Endothelial cell of umbilical vein (primary cell): Measurements from ENCODE around the gene GPD1L. TPM values are rescaled to one million over a fixed set of nuclear protein-coding genes. Genes with fewer than 3 reads are reported as not detected.

ENCODE experiments used
- BruUV-seq: library from RNA; stranded (reverse); fragments of 400-500 nt; replicated peaks from 2 replicates; lab custom pipeline; 2021; lab: Mats Ljungman, UMichigan
- CTCF ChIA-PET: fragments of 300-600, 350-600 bp; sonication (Branson Sonifier 250); formaldehyde crosslinking; loops from one replicate; lab custom pipeline; 2021; ENCODE audit warnings: antibody characterized with exemption, inconsistent platforms; lab: Charles Lee
- POLR2A ChIA-PET: fragments of 300-600, 350-600 bp; sonication (Branson Sonifier 250); formaldehyde crosslinking; loops from one replicate; lab custom pipeline; 2021; ENCODE audit warnings: antibody characterized with exemption, inconsistent platforms; lab: Charles Lee
- DNase-seq: peaks from one replicate; pipeline ENCODE4 v3.0.0-alpha.2; 2011; ENCODE audit warnings: low read depth, low spot score
- FAIRE-seq: peaks from 2 replicates; lab custom pipeline; 2011; peaks lifted over from hg19 to GRCh38; lab: Jason Lieb, UNC
- H2AFZ ChIP-seq: 2 replicates; pipeline ENCODE4 v1.6.0; 2012; ENCODE audit warnings: low read depth, low read length, control low read depth, inconsistent platforms
- H3K27ac ChIP-seq: 2 replicates; pipeline ENCODE4 v1.5.1; 2011; ENCODE audit warnings: low read depth, mild to moderate bottlenecking, control low read depth, low read length, moderate library complexity; ENCODE audit not compliant: insufficient read depth
- H3K27me3 ChIP-seq, 2 experiments: 2 replicates each; pipeline versions ENCODE4 v1.6.0 to v1.6.1; 2011; ENCODE audit warnings: low read length in 2 of 2, mixed read lengths in 1 of 2; ENCODE audit not compliant: control insufficient read depth in 2 of 2, insufficient read depth in 2 of 2
- H3K36me3 ChIP-seq, 2 experiments: 2 replicates in 1 of 2; 3 replicates in 1 of 2; pipeline ENCODE4 v1.5.1; 2011; ENCODE audit warnings: low read length in 2 of 2, mild to moderate bottlenecking in 1 of 2, moderate library complexity in 1 of 2; ENCODE audit not compliant: control insufficient read depth in 2 of 2, insufficient read depth in 2 of 2; ENCODE audit errors: extremely low read depth in 1 of 2
- H3K4me1 ChIP-seq: 3 replicates; pipeline ENCODE4 v1.5.1; 2011; ENCODE audit warnings: mild to moderate bottlenecking, low read length; ENCODE audit not compliant: control insufficient read depth, insufficient read depth; ENCODE audit errors: extremely low read depth
- H3K4me2 ChIP-seq: 2 replicates; pipeline ENCODE4 v1.6.1; 2011; ENCODE audit warnings: low read length, control low read depth, mixed read lengths; ENCODE audit not compliant: insufficient read depth
- H3K4me3 ChIP-seq, 3 experiments: fragments of 200-600 bp in 1 of 3; sonication (generic), shearing (Covaris generic) in 1 of 3; replicated peaks in 1 of 3; 2 replicates each; pipeline ENCODE4 v1.5.1; 2011 to 2016; ENCODE audit warnings: control low read depth in 3 of 3, low read length in 3 of 3, mild to moderate bottlenecking in 2 of 3, inconsistent platforms in 1 of 3, low read depth in 1 of 3, moderate library complexity in 1 of 3; ENCODE audit not compliant: insufficient read depth in 1 of 3
- H3K79me2 ChIP-seq: 2 replicates; pipeline ENCODE4 v1.6.0; 2012; ENCODE audit warnings: low read length, inconsistent platforms; ENCODE audit not compliant: control insufficient read depth, insufficient read depth
- H3K9ac ChIP-seq: replicated peaks from 2 replicates; pipeline ENCODE3; 2011; ENCODE audit warnings: low read length, control low read depth; ENCODE audit not compliant: insufficient read depth; ENCODE audit errors: extremely low read depth
- H3K9me1 ChIP-seq: replicated peaks from 3 replicates; pipeline ENCODE4 v1.6.0; 2011; ENCODE audit warnings: mild to moderate bottlenecking, low read length; ENCODE audit not compliant: control insufficient read depth, insufficient read depth; ENCODE audit errors: extremely low read depth
- H3K9me3 ChIP-seq: replicated peaks from 2 replicates; pipeline ENCODE4 v1.5.1; 2012; ENCODE audit warnings: low read length, inconsistent platforms; ENCODE audit not compliant: control insufficient read depth, insufficient read depth
- H4K20me1 ChIP-seq: replicated peaks from 2 replicates; pipeline ENCODE3; 2011; ENCODE audit warnings: mild to moderate bottlenecking, low read length; ENCODE audit not compliant: control insufficient read depth, insufficient read depth; ENCODE audit errors: extremely low read depth
- CTCF ChIP-seq, 2 donors: IDR thresholded peaks; 1 replicate in 1 of 2; 2 replicates in 1 of 2; pipeline ENCODE4 v1.5.1; 2011; ENCODE audit warnings: low read length in 2 of 2, mild to moderate bottlenecking in 2 of 2, moderate library complexity in 2 of 2, control low read depth in 1 of 2, inconsistent platforms in 1 of 2, low read depth in 1 of 2; ENCODE audit not compliant: insufficient read depth in 1 of 2; ENCODE audit errors: extremely low read depth in 1 of 2
- EZH2 ChIP-seq: IDR thresholded peaks from 2 replicates; pipeline ENCODE4 v1.6.1; 2012; ENCODE audit warnings: borderline replicate concordance, low read depth, mild to moderate bottlenecking, moderate library complexity, low read length, inconsistent platforms; ENCODE audit not compliant: severe bottlenecking
- FOS ChIP-seq: IDR thresholded peaks from 2 replicates; pipeline ENCODE4 v1.6.1; 2011; ENCODE audit warnings: mild to moderate bottlenecking, low read length, moderate library complexity, borderline replicate concordance; ENCODE audit not compliant: insufficient read depth
- GATA2 ChIP-seq: IDR thresholded peaks from 2 replicates; pipeline ENCODE4 v1.7.0; 2011; ENCODE audit warnings: low read depth, mild to moderate bottlenecking, moderate library complexity, mixed read lengths, low read length; ENCODE audit not compliant: insufficient read length, insufficient read depth
- JUN ChIP-seq: IDR thresholded peaks from 2 replicates; pipeline ENCODE4 v1.6.1; 2011; ENCODE audit warnings: borderline replicate concordance, low read depth; ENCODE audit not compliant: insufficient read length, insufficient read depth
- MAX ChIP-seq: IDR thresholded peaks from 2 replicates; pipeline ENCODE4 v1.6.1; 2011; ENCODE audit not compliant: insufficient read depth, insufficient read length
- MYC ChIP-seq: IDR thresholded peaks from one replicate; pipeline ENCODE4 v1.6.1; 2011; ENCODE audit warnings: mild to moderate bottlenecking, low read depth, low read length
- POLR2A ChIP-seq: IDR thresholded peaks from 2 replicates; pipeline ENCODE4 v1.6.1; 2012; ENCODE audit warnings: low read depth, mild to moderate bottlenecking, control low read depth, low read length
- POLR2AphosphoS5 ChIP-seq: IDR thresholded peaks from 2 replicates; pipeline ENCODE4 v1.6.1; 2012; ENCODE audit warnings: low read depth, mild to moderate bottlenecking, control low read depth, low read length, moderate library complexity; ENCODE audit not compliant: insufficient read depth
- dilution Hi-C: fragments of 300-500 bp; cut with MboI; formaldehyde crosslinking; loops from one replicate; pipeline ENCODE4 v1.15.0; 2019; ENCODE audit warnings: low sequenced_read_pairs; ENCODE audit not compliant: extremely low pct_ligation_motif_present
- intact Hi-C: fragments of 100-400 bp; cut with micrococcal nuclease; formaldehyde crosslinking; loops from one replicate; pipeline ENCODE4 v1.10.0; 2022
- polyA plus RNA-seq, 4 experiments: library from polyadenylated mRNA; depleted of rRNA in 3 of 4; stranded (reverse) in 3 of 4; unstranded in 1 of 4; fragments of >200 nt; gene quantifications; 2 replicates each; pipeline versions ENCODE4 v1.2.1 to v1.2.3, GENCODE V29; 2011 to 2012; ENCODE audit warnings: missing spikeins in 1 of 4
- total RNA-seq: library from RNA; stranded (reverse); gene quantifications from 2 replicates; pipeline ENCODE4 v1.2.3, GENCODE V29; 2021

Gene GPD1L
- total and polyA plus RNA-seq, 2 donors (not counting 3 experiments of a cell fraction or from before 2014, with no cell fraction given), result 5.1 to 12.9 TPM

- Histone ChIP-seq H3K4me1 (peaks cover 8% of the 10 kb centered on the region), H3K79me2 (no peaks in the 10 kb centered on the region), H3K4me2 (no peak overlapping the region), H4K20me1 (no peaks in the 10 kb centered on the region), H3K9ac (no peak overlapping the region), H3K27ac (no peak overlapping the region), H3K9me3 (no peaks in the 10 kb centered on the region), H2AFZ (no peak overlapping the region), H3K27me3 (no peaks in the 10 kb centered on the region), H3K36me3 (no peaks in the 10 kb centered on the region), H3K9me1 (no peaks in the 10 kb centered on the region), H3K4me3 (no peak overlapping the region)
- CTCF ChIA-PET, result no interaction called here
- no TSS peak for BruUV-seq
- no peak for DNase-seq
- FAIRE-seq, result no peak
- POLR2A ChIA-PET, result no interaction called here
- no peak for TF ChIP-seq MAX
- TF ChIP-seq CTCF (IDR thresholded peaks at IDR 0.05; ENCODE audit: extremely low read depth in 1 of 2, insufficient read depth in 1 of 2, low read depth in 1 of 2, low read length in 2 of 2), result no peak
- no peak for TF ChIP-seq POLR2A
- no peak for TF ChIP-seq FOS
- no peak for TF ChIP-seq MYC
- no peak for TF ChIP-seq EZH2
- TF ChIP-seq GATA2, result no peak
- TF ChIP-seq JUN, result no peak
- no peak for TF ChIP-seq POLR2AphosphoS5
- dilution Hi-C loops (no loop called here), intact Hi-C loops (no loop called here)
Measured at GRCh38 chr3:32111560-32111959, 5.1 kb downstream of the GPD1L start.
